ENCODE measurements around the gene MFAP5.
A peak's percentile ranks its signal among the peaks of the same experiment; 100 is the strongest.

Gene MFAP5

GRCh38 chr12:8662593-8662992 is at the start of gene MFAP5:
MFAP5 (minus strand) TSS chr12:8662826; CDS start chr12:8662104, 722 bp downstream.
- Histone ChIP-seq H3K27ac (ENCODE audit: low read depth, low read length) (no peak within 1 kb of the TSS), H3K36me3 (ENCODE audit: control insufficient read depth, insufficient read depth, low read length) (no peaks in the 10 kb centered on the region), H3K4me1 (ENCODE audit: control insufficient read depth, insufficient read depth, low read length) (peaks cover 2% of the 10 kb centered on the region), H3K4me3 (ENCODE audit: low read length) (no peak within 1 kb of the TSS), H3K27me3 (ENCODE audit: control insufficient read depth, insufficient read depth, low read length) (no peaks in the 10 kb centered on the region), H3K9ac (ENCODE audit: low read length) (no peak within 1 kb of the TSS)

GRCh38 chr12:8709124-8709830 is 46.7 kb upstream of the MFAP5 start:
- H3K9ac ChIP-seq (ENCODE audit: low read length) = no peak overlapping the region
- peak overlapping the region; percentile 42 for H3K4me3 ChIP-seq (ENCODE audit: low read length)
- H3K27ac ChIP-seq (ENCODE audit: low read depth, low read length) = no peak overlapping the region

GRCh38 chr12:8702159-8702558 is 39.5 kb upstream of the MFAP5 start:
- H3K36me3 ChIP-seq (ENCODE audit: control insufficient read depth, insufficient read depth, low read length) = no peaks in the 10 kb centered on the region
- no peak overlapping the region for H3K4me3 ChIP-seq (ENCODE audit: low read length)
- H3K4me1 ChIP-seq (ENCODE audit: control insufficient read depth, insufficient read depth, low read length) = peaks cover 11% of the 10 kb centered on the region
- H3K27me3 ChIP-seq (ENCODE audit: control insufficient read depth, insufficient read depth, low read length) = no peaks in the 10 kb centered on the region
- no peak overlapping the region for H3K9ac ChIP-seq (ENCODE audit: low read length)
- H3K27ac ChIP-seq (ENCODE audit: low read depth, low read length) = no peak overlapping the region

More at GRCh38 chr12:8709124-8709830, 46.7 kb upstream of the MFAP5 start:
- H3K4me1 ChIP-seq (ENCODE audit: control insufficient read depth, insufficient read depth, low read length) = peaks cover 2% of the 10 kb centered on the region
- no peaks in the 10 kb centered on the region for H3K27me3 ChIP-seq (ENCODE audit: control insufficient read depth, insufficient read depth, low read length)
- no peaks in the 10 kb centered on the region for H3K36me3 ChIP-seq (ENCODE audit: control insufficient read depth, insufficient read depth, low read length)

- no peaks in the 10 kb centered on the region for H3K36me3 ChIP-seq (ENCODE audit: control insufficient read depth, insufficient read depth, low read length)
- no peak overlapping the region for H3K9ac ChIP-seq (ENCODE audit: low read length)
- H3K27me3 ChIP-seq (ENCODE audit: control insufficient read depth, insufficient read depth, low read length) = no peaks in the 10 kb centered on the region
- H3K4me3 ChIP-seq (ENCODE audit: low read length) = no peak overlapping the region
- peaks cover 16% of the 10 kb centered on the region for H3K4me1 ChIP-seq (ENCODE audit: control insufficient read depth, insufficient read depth, low read length)
- no peak overlapping the region for H3K27ac ChIP-seq (ENCODE audit: low read depth, low read length)
Observed at GRCh38 chr12:8701046-8701660, 38.5 kb upstream of the MFAP5 start.

GRCh38 chr12:8699714-8700113 is 37.1 kb upstream of the MFAP5 start:
- Histone ChIP-seq H3K9ac (ENCODE audit: low read length) (no peak overlapping the region), H3K27me3 (ENCODE audit: control insufficient read depth, insufficient read depth, low read length) (no peaks in the 10 kb centered on the region), H3K4me3 (ENCODE audit: low read length) (peak overlapping the region; percentile 41), H3K36me3 (ENCODE audit: control insufficient read depth, insufficient read depth, low read length) (no peaks in the 10 kb centered on the region), H3K27ac (ENCODE audit: low read depth, low read length) (no peak overlapping the region), H3K4me1 (ENCODE audit: control insufficient read depth, insufficient read depth, low read length) (peaks cover 16% of the 10 kb centered on the region)

GRCh38 chr12:8698879-8699278 is 36.3 kb upstream of the MFAP5 start:
- no peak overlapping the region for H3K9ac ChIP-seq (ENCODE audit: low read length)
- H3K4me3 ChIP-seq (ENCODE audit: low read length) = peak overlapping the region; percentile 93
- no peaks in the 10 kb centered on the region for H3K27me3 ChIP-seq (ENCODE audit: control insufficient read depth, insufficient read depth, low read length)
- H3K36me3 ChIP-seq (ENCODE audit: control insufficient read depth, insufficient read depth, low read length) = no peaks in the 10 kb centered on the region
- H3K27ac ChIP-seq (ENCODE audit: low read depth, low read length) = peak overlapping the region; percentile 97
- H3K4me1 ChIP-seq (ENCODE audit: control insufficient read depth, insufficient read depth, low read length) = peaks cover 16% of the 10 kb centered on the region

- Histone ChIP-seq H3K36me3 (ENCODE audit: control insufficient read depth, insufficient read depth, low read length) (no peaks in the 10 kb centered on the region), H3K4me1 (ENCODE audit: control insufficient read depth, insufficient read depth, low read length) (peaks cover 16% of the 10 kb centered on the region), H3K27me3 (ENCODE audit: control insufficient read depth, insufficient read depth, low read length) (no peaks in the 10 kb centered on the region), H3K9ac (ENCODE audit: low read length) (peak overlapping the region; percentile 83), H3K4me3 (ENCODE audit: low read length) (peak overlapping the region; percentile 93), H3K27ac (ENCODE audit: low read depth, low read length) (peak overlapping the region; percentile 97)
Observed at GRCh38 chr12:8698132-8698851, 35.7 kb upstream of the MFAP5 start.

- Histone ChIP-seq H3K9ac (ENCODE audit: low read length) (peak within 1 kb of the TSS; percentile 83), H3K4me1 (ENCODE audit: control insufficient read depth, insufficient read depth, low read length) (peaks cover 20% of the 10 kb centered on the region), H3K36me3 (ENCODE audit: control insufficient read depth, insufficient read depth, low read length) (no peaks in the 10 kb centered on the region), H3K4me3 (ENCODE audit: low read length) (peak within 1 kb of the TSS; percentile 93), H3K27me3 (ENCODE audit: control insufficient read depth, insufficient read depth, low read length) (no peaks in the 10 kb centered on the region), H3K27ac (ENCODE audit: low read depth, low read length) (peak within 1 kb of the TSS; percentile 97)
Observed at GRCh38 chr12:8697476-8698131, 35.0 kb upstream of the MFAP5 start, which contains the start of gene RIMKLB. RIMKLB (plus strand) TSS chr12:8697991; CDS start chr12:8713867, 15,876 bp downstream.

- H3K9ac ChIP-seq (ENCODE audit: low read length) = peak overlapping the region; percentile 24
- H3K4me3 ChIP-seq (ENCODE audit: low read length) = peak overlapping the region; percentile 67
- peak overlapping the region; percentile 97 for H3K27ac ChIP-seq (ENCODE audit: low read depth, low read length)
- no peaks in the 10 kb centered on the region for H3K27me3 ChIP-seq (ENCODE audit: control insufficient read depth, insufficient read depth, low read length)
- peaks cover 24% of the 10 kb centered on the region for H3K4me1 ChIP-seq (ENCODE audit: control insufficient read depth, insufficient read depth, low read length)
- no peaks in the 10 kb centered on the region for H3K36me3 ChIP-seq (ENCODE audit: control insufficient read depth, insufficient read depth, low read length)
Observed at GRCh38 chr12:8697120-8697475, 34.5 kb upstream of the MFAP5 start.

GRCh38 chr12:8696442-8697090 is 33.9 kb upstream of the MFAP5 start:
- H3K4me3 ChIP-seq (ENCODE audit: low read length) = peak overlapping the region; percentile 67
- H3K27ac ChIP-seq (ENCODE audit: low read depth, low read length) = no peak overlapping the region
- H3K9ac ChIP-seq (ENCODE audit: low read length) = no peak overlapping the region
- no peaks in the 10 kb centered on the region for H3K27me3 ChIP-seq (ENCODE audit: control insufficient read depth, insufficient read depth, low read length)
- no peaks in the 10 kb centered on the region for H3K36me3 ChIP-seq (ENCODE audit: control insufficient read depth, insufficient read depth, low read length)
- peaks cover 28% of the 10 kb centered on the region for H3K4me1 ChIP-seq (ENCODE audit: control insufficient read depth, insufficient read depth, low read length)

- Histone ChIP-seq H3K4me3 (ENCODE audit: low read length) (no peak overlapping the region), H3K36me3 (ENCODE audit: control insufficient read depth, insufficient read depth, low read length) (no peaks in the 10 kb centered on the region), H3K27ac (ENCODE audit: low read depth, low read length) (no peak overlapping the region), H3K4me1 (ENCODE audit: control insufficient read depth, insufficient read depth, low read length) (peaks cover 25% of the 10 kb centered on the region), H3K27me3 (ENCODE audit: control insufficient read depth, insufficient read depth, low read length) (no peaks in the 10 kb centered on the region), H3K9ac (ENCODE audit: low read length) (no peak overlapping the region)
Observed at GRCh38 chr12:8695116-8695515, 32.5 kb upstream of the MFAP5 start.

GRCh38 chr12:8692573-8692972 is 29.9 kb upstream of the MFAP5 start:
- peaks cover 28% of the 10 kb centered on the region for H3K4me1 ChIP-seq (ENCODE audit: control insufficient read depth, insufficient read depth, low read length)
- no peaks in the 10 kb centered on the region for H3K27me3 ChIP-seq (ENCODE audit: control insufficient read depth, insufficient read depth, low read length)
- no peak overlapping the region for H3K9ac ChIP-seq (ENCODE audit: low read length)
- H3K4me3 ChIP-seq (ENCODE audit: low read length) = no peak overlapping the region
- peak overlapping the region; percentile 86 for H3K27ac ChIP-seq (ENCODE audit: low read depth, low read length)
- H3K36me3 ChIP-seq (ENCODE audit: control insufficient read depth, insufficient read depth, low read length) = no peaks in the 10 kb centered on the region
